Fibroblast of lung (primary cell): ENCODE results near the gene WFDC5. TPM values are rescaled to one million over a fixed set of nuclear protein-coding genes. Genes with fewer than 3 reads are reported as not detected.

Experiments
- DNase-seq, 2 donors: peaks; one replicate each; pipeline versions ENCODE4 v3.0.0 to v3.0.0-alpha.2; 2010; ENCODE audit warnings: low read depth in 2 of 2
- H2AFZ ChIP-seq: 2 replicates; pipeline ENCODE4 v1.5.1; 2012; ENCODE audit warnings: low read length, control low read depth, inconsistent platforms
- H3K27ac ChIP-seq: 2 replicates; pipeline ENCODE4 v1.5.1; 2011; ENCODE audit warnings: low read length, control low read depth; ENCODE audit not compliant: insufficient read depth
- H3K27me3 ChIP-seq: 2 replicates; pipeline ENCODE4 v1.5.1; 2011; ENCODE audit warnings: mild to moderate bottlenecking, low read length; ENCODE audit not compliant: control insufficient read depth, insufficient read depth
- H3K36me3 ChIP-seq: 2 replicates; pipeline ENCODE4 v1.5.1; 2011; ENCODE audit warnings: low read length; ENCODE audit not compliant: control insufficient read depth, insufficient read depth
- H3K4me1 ChIP-seq: 2 replicates; pipeline ENCODE4 v1.5.1; 2011; ENCODE audit warnings: low read length; ENCODE audit not compliant: control insufficient read depth, insufficient read depth; ENCODE audit errors: extremely low read depth
- H3K4me2 ChIP-seq: 2 replicates; pipeline ENCODE4 v1.5.1; 2011; ENCODE audit warnings: low read length, control low read depth; ENCODE audit not compliant: insufficient read depth; ENCODE audit errors: extremely low read depth
- H3K4me3 ChIP-seq, 4 experiments: fragments of 200-600 bp in 1 of 4; sonication (generic) in 1 of 4; replicated peaks in 1 of 4; 2 replicates each; pipeline ENCODE4 v1.5.1; 2011 to 2016; ENCODE audit warnings: low read length in 4 of 4, low read depth in 3 of 4, mild to moderate bottlenecking in 3 of 4, control low read depth in 2 of 4, inconsistent platforms in 1 of 4, mixed read lengths in 1 of 4; ENCODE audit not compliant: insufficient read depth in 1 of 4; ENCODE audit errors: control extremely low read depth in 1 of 4
- H3K79me2 ChIP-seq: 2 replicates; pipeline ENCODE4 v1.5.1; 2012; ENCODE audit warnings: mild to moderate bottlenecking, low read length, inconsistent platforms; ENCODE audit not compliant: control insufficient read depth, insufficient read depth
- H3K9ac ChIP-seq: 2 replicates; pipeline ENCODE4 v1.5.1; 2011; ENCODE audit warnings: mild to moderate bottlenecking, low read length, control low read depth; ENCODE audit not compliant: insufficient read depth
- H3K9me3 ChIP-seq: 2 replicates; pipeline ENCODE4 v1.5.1; 2012; ENCODE audit warnings: low read depth, low read length; ENCODE audit not compliant: control insufficient read depth, insufficient read depth
- H4K20me1 ChIP-seq: 2 replicates; pipeline ENCODE4 v1.5.1; 2011; ENCODE audit warnings: low read length; ENCODE audit not compliant: control insufficient read depth, insufficient read depth; ENCODE audit errors: extremely low read depth
- CTCF ChIP-seq, 2 donors: IDR thresholded peaks in 1 of 2; conservative IDR thresholded peaks in 1 of 2; 1 replicate in 1 of 2; 2 replicates in 1 of 2; pipeline ENCODE4 v1.5.1; 2011 to 2012; ENCODE audit warnings: low read length in 2 of 2, control low read depth in 1 of 2, inconsistent platforms in 1 of 2, low read depth in 1 of 2, mild to moderate bottlenecking in 1 of 2
- EZH2 ChIP-seq: IDR thresholded peaks from 2 replicates; pipeline ENCODE4 v1.5.1; 2012; ENCODE audit warnings: low read length, control low read depth, mild to moderate bottlenecking; ENCODE audit errors: missing control alignments
- polyA plus RNA-seq, 2 donors: library from polyadenylated mRNA; depleted of rRNA in 1 of 2; stranded (reverse) in 1 of 2; unstranded in 1 of 2; fragments of >200 nt; gene quantifications; 2 replicates each; pipeline ENCODE4 v1.2.1, GENCODE V29; 2011 to 2012; ENCODE audit warnings: missing spikeins in 1 of 2
- total RNA-seq: library from RNA; depleted of rRNA; stranded (reverse); fragments of >200 nt; gene quantifications from 2 replicates; pipeline ENCODE4 v1.2.1, GENCODE V29; 2014

The WFDC5 gene
- total and polyA plus RNA-seq, 2 donors (not counting 1 experiment from before 2014, with no cell fraction given): not detected

- peaks cover 7% of the 10 kb centered on the region for H3K27me3 ChIP-seq
- no peak within 1 kb of the TSS for H3K4me3 ChIP-seq
- H3K4me1 ChIP-seq: no peaks in the 10 kb centered on the region
- no peak for DNase-seq
- H3K79me2 ChIP-seq: no peaks in the 10 kb centered on the region
- H2AFZ ChIP-seq: no peak within 1 kb of the TSS
- no peaks in the 10 kb centered on the region for H3K36me3 ChIP-seq
- no peak within 1 kb of the TSS for H3K9ac ChIP-seq
- TF ChIP-seq EZH2: no peak
- no peak for TF ChIP-seq CTCF (conservative IDR thresholded peaks at IDR 0.05 in 1 of 2, IDR thresholded peaks at IDR 0.05 in 1 of 2; ENCODE audit: low read depth in 1 of 2, low read length in 2 of 2)
- no peaks in the 10 kb centered on the region for H4K20me1 ChIP-seq
- H3K27ac ChIP-seq: no peak within 1 kb of the TSS
- H3K4me2 ChIP-seq: no peak within 1 kb of the TSS
- no peaks in the 10 kb centered on the region for H3K9me3 ChIP-seq
These were observed 9.4 kb upstream of the WFDC5 start, which contains the start of gene WFDC12 for GRCh38 chr20:45124365-45124764. TSS of gene WFDC12 (minus strand) at chr20:45124465. CDS start at chr20:45124447, 18 bp downstream.

GRCh38 chr20:45121388-45121787 is 6.4 kb upstream of the WFDC5 start:
- Histone ChIP-seq H4K20me1 (no peaks in the 10 kb centered on the region), H3K27me3 (peaks cover 3% of the 10 kb centered on the region), H3K79me2 (no peaks in the 10 kb centered on the region), H3K36me3 (no peaks in the 10 kb centered on the region), H3K4me3 (no peak overlapping the region), H3K4me1 (no peaks in the 10 kb centered on the region), H3K4me2 (no peak overlapping the region), H3K9me3 (no peaks in the 10 kb centered on the region), H3K9ac (no peak overlapping the region), H3K27ac (no peak overlapping the region), H2AFZ (no peak overlapping the region)
- TF ChIP-seq EZH2: no peak
- no peak for TF ChIP-seq CTCF (conservative IDR thresholded peaks at IDR 0.05 in 1 of 2, IDR thresholded peaks at IDR 0.05 in 1 of 2; ENCODE audit: low read depth in 1 of 2, low read length in 2 of 2)
- DNase-seq: no peak

- H3K4me2 ChIP-seq: no peak overlapping the region
- no peak overlapping the region for H3K27ac ChIP-seq
- H3K79me2 ChIP-seq: no peaks in the 10 kb centered on the region
- TF ChIP-seq EZH2: no peak
- TF ChIP-seq CTCF (conservative IDR thresholded peaks at IDR 0.05 in 1 of 2, IDR thresholded peaks at IDR 0.05 in 1 of 2; ENCODE audit: low read depth in 1 of 2, low read length in 2 of 2): no peak
- no peak overlapping the region for H3K4me3 ChIP-seq
- H3K4me1 ChIP-seq: no peaks in the 10 kb centered on the region
- no peaks in the 10 kb centered on the region for H4K20me1 ChIP-seq
- H3K27me3 ChIP-seq: peaks cover 8% of the 10 kb centered on the region
- no peak overlapping the region for H2AFZ ChIP-seq
- no peak for DNase-seq
- no peaks in the 10 kb centered on the region for H3K36me3 ChIP-seq
- no peak overlapping the region for H3K9ac ChIP-seq
- H3K9me3 ChIP-seq: no peaks in the 10 kb centered on the region
These were observed 4.7 kb upstream of the WFDC5 start for GRCh38 chr20:45119556-45120266.
